ENCODE results near the gene SHB.
"Not testable (repeated sequence)": the region's sequence is repeated elsewhere in the genome, so short reads cannot be mapped to it uniquely, and the experiment has no call there.

SHB gene

DNA sequence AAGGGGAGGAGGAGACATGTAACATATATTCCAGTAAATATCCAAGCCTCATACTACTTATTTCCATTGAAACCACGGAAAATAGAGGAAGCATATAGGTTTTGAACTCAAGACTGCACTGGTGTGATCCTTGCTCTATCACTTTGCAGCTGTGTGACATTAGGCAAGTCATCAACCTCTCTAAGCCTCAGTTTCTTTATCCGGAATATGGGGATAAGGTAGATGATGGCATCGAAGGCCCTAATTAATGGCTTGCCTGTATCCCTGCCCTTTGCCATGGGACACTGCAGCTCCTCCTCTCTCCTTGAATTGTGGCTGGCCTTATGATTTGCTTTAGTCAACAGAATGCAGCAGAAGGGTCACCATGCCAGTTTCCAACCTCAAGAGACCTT, 6.9 kb downstream of the SHB start:
- DNase-seq, result no peak

DNA sequence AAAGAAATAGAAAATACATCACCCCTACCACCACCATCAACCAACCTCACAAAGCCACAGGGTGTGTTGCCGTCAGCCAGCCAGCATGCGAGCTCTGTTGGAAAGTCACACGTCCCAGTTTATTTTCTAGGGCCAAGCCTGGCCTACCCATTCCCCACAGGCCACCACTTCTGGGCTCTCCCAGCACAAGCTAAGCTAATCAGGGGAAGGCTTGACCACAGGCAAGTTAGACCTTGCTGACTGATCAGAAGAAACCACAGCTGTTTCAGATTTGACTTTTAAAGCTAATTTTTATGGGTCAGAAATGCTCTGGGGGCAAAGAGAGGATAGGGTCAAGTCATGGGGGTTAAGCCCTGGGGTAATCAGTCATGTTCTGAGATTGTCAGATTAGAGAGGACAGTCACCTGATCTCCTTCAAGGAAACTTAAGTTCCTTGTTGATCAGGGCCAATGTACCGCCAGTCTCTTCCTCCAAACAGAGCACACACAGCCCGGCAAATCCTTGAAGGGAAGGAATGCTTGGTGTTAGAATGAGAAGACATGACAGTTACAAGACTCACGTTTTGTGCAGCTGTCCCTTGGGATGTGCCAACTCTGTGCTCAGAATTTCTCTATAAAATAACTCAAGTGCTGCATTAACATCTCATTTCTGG, 7.6 kb downstream of the SHB start:
- DNase-seq, result no peak

DNA sequence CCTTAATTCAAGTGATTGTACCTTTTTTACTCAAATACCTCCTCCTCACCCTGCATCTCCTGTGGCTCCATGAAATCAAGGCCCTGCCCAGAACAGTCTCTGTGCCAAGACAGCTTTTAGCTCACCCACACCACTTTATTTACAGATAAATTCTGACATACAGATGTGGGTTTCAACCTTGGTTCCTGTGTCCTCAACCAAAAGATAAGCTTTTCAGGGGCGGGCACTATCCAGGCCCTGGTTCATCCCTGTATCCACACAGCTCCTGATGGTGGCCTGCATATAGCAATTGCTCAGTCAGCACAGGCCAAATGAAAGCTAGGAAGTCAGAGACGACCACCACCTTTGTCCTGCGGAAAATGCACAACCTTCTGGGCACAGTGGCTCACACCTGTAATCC, 8.3 kb downstream of the SHB start:
- DNase-seq, result no peak

DNA sequence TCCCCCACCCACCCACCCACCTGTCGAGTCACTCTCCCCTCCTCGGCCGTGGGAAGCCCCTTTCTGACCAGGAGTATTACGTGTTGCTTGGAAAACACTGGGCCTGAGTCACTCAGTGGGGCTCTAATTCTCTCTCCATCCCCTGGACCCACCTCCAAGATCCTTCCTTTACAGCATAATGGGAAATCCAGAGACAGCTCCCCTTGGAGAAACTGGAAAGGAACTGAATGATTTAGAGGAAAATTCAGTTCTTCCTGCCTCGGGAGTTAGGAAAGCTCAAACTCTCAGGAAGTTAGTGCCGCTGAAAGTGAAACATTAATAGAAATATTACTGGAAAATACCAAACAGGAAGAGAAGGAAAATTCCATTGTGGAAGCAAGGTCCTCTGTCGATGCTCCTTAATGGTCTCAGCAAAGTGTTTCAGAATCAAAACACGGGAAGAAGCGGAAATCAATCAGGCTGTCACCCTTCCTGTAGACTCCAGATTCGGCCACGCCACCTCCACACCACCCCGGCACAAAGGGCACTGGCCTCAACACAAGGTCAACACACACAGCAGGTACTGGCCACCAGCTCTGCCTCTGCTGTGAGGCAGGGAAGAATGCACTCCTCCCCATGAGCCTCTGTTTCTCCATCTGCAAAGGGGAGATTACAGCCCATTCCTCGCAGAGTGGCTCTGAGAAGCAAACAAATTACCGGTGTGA, 9.6 kb downstream of the SHB start:
- no peak for DNase-seq

DNA sequence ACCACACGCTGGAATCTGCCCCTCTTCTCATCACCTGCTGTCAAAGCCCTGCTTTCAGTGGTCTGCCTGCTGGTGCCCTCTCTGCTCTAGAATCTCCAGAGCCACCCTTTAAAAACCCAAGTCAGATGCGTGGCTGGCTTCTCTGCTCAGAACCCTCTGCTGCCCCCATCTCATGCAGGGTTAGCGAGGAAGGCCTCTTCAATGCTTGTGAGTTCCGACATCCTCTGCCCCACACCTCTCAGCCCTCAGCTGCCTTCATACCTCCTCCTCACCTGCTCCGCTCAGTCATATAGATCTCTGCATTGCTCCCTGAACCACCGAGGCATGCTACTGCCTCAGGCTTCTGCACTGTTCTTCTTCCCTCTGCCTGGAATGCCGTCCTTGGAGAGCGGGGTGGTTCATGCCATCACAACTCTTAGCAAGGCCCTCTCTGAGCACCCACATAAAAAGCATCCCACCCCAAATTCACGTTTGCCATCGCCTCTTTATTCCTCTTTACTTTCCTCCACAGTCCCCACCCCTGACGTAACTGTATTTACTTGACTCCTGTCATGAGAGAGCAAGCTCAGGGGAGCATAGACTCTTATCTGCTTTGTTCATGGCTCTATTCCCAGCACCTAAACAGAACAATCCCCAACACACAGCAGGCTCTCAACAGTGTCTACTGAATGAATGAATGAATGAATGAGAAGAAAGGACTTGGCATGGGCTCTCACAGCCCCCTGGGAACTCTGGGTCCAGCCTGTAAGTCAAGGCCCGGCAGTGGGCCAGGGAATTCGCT, 10.4 kb downstream of the SHB start:
- no peak for DNase-seq

DNA sequence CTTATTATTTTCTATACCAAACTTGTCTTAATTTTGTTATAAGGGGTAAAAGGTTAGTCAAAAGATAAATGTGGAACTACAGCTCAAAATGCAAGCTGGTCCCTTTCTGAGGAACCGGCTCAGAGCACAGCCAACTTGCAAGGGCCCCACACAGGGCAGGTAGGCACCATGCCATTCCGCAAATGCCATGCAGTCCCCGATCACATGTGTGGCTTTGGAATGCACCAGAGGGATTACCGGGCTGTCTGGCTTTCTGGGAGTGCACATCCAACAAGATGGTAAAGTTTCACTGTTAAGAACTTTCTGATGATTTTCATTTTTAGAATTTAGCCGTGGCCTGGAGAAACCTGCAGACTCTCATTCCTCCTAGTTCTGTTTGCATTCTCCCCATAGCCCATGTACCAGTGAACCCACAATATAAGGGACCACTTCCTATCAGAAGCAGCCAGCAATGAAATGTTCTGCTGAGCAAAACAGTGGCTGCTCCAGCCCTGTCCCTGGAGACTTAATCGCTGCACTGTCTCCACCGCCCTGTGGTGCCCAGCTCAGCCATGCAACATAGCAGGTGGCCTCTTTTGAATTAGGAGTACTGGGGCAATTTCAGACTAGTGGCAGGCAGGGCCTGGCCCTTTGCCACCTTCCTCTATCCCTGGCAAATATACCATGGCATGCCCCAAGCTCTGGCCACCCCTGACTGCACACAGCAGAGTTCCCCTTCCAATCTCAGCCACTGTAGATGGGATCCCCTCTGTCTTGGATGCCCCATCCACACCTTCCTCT, 11.4 kb downstream of the SHB start:
- no peak for DNase-seq

DNA sequence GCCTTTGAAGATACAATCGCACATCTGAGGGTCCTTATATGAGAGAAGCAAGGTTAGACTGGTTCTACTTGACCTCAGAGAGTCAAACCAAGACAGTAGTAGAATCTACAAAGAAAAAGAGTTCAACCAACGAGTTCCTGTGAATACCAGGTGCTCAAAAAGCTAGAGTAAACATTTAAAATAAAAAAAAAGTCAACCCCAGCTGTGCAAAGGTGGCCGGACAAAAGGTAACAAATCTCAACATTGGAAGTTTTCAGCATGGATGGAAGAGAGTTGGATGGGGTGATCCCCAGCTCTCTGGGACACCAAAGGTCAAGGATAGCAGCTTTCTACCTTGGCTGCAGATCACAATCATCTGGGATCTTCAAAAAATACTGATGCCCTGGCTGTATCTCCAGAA, 14.4 kb downstream of the SHB start:
- DNase-seq, result no peak

DNA sequence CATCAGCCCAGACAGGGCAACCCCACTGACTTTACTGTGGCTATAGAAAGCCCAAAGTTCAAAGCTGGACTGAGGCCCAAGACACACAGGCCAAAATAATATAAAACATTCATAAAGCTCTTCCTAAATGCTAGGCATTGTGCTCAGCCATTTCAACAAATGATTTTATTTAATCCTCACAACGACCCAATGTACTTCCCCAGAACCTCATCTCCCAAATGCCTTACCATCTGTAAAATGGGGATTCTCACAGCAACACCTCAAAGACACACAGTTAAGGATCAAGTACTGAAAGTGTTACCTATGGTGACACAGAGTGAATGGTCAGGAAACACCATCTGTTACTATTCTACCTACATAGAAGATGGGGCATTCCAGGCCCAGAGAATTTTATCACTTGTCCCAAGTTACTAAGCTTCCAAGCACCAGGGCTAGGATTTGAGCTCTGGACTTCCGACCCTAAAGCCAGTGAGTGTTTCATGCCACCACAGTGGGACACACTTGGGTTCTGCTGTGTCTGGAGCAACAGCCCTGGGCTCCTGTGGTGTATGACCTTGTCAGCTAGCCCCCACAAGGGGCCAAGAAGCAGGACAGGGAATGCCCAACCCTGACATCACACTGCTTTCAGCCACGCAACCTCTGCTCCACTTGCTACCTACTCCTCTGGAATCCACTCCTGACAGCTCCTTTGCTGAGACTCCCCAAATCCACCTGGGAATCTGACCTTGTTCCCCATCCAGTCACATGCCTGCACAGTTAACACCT, 15.1 kb downstream of the SHB start:
- no peak for DNase-seq

DNA sequence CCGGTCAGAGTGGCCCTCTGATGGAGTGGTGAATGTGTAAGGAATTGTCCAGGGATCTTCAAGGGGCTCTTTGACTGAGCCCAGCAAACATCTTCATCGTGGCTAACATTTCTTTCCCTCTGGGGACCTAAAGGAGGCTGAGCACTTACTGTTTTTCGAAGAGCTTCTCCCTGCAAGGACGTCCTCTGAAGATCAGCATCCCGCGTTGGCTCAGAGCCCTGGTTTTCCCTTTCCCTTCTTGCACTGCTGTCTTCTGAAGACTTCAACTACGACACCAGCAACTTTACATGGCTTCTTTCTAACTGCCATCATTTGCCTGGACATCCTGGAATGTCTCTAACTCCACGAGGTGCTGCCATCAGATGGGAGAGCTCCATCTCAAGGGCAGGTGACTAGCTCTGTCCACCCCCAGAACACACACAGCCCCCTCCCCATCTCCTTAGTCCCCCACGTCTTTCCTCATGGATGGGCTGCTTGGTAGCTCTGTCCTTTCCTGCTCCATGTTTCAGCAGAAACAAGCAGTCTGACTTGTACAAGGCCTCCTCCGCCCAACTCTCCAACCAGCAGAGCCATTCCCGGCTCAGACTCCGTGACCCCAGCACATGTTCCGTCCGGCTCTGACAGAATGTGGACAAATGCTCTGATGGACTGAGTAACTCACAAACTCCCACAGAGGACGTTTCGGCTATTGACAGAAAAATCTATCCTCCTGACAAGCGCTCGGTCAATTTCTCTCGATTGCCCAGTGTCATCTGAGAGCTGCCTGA, 17.1 kb downstream of the SHB start:
- no peak for DNase-seq

DNA sequence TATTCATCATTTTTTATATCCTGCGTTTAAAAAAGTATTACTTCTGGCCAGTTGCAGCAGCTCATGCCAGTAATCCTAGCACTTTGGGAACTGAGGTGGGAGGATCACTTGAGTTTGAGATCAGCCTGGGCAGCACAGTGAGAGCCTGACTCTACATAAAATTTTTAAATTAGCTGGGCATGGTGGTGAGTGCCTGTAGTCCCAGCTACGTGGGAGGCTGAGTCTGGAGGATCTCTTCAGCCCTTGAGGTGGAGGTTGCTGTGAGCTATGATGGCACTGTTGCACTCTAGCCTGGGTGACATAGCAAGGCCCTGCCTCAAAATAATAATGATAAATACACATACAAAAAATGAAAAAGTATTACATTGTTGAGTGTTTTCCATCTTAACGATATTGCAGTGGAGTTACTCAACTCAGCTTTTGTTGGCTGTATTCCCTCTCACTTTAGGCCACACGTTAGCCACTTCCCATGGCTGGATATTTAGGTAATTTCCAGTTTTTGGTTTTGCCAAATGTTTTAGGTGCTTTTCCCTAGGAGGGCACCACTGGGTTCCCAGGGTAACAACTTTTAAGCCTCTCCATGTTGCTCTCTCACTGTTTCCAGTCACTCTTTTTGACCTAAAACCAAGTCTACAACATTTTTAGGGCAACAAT, 20.6 kb downstream of the SHB start:
- DNase-seq, result no peak

DNA sequence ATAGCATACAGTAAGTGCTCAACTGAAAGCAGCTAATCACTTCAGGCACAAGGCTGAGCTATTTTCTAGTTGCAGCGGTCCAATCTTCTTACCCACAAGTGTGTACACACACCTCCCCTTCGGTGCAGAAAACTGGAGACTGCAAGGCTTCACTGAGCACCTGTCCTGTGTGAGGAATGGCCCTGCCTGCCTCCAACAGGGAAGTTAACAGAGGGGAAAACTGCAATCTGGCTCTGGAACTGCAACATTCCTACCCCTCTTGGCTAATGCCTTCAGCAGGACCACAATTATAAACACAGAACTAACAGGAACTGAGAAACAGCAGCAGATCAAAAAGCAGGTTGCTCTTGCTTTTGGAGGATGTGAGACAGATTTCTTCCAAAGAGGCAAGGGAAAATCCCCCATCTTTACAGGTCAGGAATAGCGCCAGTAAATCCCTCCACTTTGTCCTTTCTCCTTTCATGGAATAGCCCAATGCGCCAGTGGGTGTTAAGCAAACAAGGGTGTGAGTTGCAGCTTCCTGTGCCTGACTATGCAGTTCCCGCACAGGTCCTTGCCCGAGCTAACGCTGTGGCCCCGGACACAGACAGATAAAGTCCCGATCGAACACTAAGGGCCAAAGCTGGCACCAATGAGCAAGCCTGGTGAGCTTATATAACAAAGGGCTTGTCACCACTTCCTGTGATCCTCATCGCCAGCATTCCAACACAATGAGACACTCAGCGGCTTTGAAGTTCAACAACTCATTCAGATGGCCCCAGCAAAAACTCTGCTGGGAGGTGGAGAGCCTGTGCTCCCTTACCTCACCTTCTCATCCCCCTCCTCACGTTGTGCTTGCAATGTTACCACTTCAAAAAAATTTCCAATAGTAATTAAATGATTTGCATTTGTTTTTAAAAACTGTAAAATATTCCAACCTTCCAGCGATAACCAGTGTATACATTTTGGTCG, 21.5 kb downstream of the SHB start:
- DNase-seq, result no peak

DNA sequence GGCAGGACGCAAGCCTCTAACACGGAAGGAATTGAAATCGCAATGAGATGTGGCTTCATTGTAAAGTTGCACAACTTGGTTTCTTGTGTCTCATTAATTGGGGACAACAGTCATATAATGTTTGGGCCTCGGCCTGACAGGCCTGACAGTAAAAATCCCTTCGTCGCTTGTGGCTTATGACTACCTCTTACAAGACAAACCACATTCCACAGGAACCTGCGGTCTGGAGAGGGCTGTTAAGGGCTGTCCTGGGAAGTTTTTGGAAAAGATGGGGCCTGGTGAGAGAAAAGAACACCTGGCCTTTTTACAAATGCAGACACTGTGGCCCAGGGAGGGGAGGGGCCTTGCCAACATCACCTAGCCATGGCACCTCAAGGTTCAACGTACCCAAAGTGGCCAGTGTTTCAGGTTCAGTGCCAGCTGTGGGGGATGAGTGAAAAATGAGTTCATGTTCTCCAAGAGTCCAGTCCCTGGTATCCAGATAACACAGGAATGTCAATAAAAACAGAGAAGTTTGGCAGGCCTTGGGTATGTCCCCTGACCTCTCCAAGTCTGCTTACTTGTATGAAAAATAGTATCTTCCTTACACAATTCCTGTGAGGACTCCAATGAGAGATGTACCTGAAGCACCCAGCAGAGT, 22.2 kb downstream of the SHB start:
- no peak for DNase-seq

DNA sequence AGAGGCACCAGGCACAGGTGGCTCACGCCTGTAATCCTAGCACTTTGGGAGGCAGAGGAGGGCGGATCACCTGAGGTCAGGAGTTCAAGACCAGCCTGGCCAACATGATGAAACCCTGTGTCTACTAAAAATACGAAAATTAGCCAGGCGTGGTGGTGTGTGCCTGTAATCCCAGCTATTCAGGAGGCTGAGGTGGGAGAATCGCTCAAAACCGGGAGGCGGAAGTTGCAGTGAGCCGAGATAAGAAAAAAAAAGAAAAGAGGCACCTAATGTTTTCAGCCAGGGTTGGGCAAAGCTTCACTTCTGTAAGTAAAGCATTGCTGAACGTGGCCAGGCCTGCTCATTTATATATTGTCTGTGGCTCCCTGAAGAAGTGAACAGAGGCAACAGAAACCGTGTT, 23.1 kb downstream of the SHB start:
- not testable (repeated sequence) for DNase-seq

DNA sequence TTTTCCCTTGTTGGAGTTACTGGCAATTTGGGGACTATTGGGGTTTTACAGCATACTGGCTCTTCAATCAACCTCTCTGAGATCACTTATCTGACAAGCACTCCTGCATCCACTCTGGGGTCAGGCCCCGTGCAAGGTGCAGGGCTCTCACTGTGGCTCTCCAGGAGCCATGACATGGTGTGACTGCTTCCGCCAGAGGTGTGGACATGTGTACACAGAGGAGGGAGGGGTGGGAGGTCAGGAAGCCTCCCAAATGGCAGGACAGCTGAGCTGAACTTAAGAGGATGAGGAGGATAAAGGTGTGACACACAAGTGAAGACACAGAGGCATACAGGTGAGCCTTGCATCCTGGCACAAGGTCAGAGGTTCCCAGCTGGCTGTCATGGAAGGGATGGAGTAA, 24.3 kb downstream of the SHB start:
- DNase-seq, result no peak

DNA sequence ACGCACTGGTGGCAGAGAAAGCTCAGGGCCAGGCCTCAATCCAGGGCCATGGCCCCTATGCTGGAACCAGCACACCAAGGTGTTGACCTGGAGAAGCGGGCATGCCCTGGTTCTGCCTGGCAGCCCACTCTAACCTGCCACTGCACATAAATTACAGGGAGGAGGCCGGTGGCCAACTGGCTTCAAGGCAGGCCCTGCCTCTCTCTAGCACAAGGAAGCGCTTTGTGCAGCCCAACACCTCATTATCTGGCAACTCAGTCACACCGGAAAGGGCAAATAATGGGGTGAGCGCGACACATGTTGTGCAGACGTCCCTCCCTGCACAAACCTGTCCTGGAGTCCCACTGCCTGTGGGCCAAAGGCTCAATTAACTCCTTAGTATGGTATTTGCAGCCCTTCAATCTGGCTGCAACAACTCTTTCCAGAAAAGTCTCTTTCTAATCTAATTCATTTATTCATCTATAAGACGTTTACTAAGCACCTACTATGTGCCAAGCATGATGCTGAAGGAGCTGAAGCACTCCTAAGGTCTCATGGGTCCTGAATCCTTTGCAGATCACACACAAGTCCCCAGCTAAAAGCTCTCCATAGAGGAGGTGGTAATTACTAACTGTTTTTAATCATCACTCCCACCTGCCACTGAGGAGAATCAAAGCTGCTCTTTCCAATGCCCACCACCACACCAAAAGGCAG, 24.9 kb downstream of the SHB start:
- DNase-seq, result no peak

DNA sequence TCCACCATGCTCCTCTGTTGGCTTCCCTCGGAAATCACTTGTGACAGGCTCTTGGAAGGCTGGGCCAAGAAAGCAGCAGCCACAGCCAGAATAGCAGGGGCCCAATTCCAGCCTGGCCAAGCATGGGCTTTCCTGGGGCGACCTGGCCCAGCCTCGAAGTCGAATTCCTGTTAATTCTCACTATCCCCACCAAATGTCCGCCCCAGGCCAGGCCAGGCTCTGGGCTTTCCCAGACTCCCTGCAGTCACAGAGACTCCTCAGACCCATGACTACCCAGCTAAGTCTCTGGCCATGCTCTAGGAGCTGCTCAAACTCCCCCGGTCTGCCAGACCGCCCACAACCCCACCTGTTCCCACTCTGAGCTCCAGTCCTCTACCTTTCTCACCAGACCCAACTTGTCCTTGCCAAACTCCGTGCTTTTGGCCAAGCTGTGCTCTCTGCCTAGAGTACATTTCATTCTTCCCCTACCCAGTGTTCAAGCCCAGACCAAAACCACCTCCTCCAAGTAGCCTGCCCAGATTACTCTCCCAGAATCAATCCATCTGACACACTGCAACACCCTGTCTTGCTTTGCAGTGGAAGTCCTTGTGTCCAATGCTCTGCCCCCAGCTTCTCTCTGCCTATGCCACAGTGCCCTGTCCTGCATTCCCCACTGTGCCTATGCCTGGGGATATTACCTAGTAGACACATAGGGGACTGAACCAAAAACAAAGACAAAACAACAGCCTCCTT, 26.2 kb downstream of the SHB start:
- no peak for DNase-seq

DNA sequence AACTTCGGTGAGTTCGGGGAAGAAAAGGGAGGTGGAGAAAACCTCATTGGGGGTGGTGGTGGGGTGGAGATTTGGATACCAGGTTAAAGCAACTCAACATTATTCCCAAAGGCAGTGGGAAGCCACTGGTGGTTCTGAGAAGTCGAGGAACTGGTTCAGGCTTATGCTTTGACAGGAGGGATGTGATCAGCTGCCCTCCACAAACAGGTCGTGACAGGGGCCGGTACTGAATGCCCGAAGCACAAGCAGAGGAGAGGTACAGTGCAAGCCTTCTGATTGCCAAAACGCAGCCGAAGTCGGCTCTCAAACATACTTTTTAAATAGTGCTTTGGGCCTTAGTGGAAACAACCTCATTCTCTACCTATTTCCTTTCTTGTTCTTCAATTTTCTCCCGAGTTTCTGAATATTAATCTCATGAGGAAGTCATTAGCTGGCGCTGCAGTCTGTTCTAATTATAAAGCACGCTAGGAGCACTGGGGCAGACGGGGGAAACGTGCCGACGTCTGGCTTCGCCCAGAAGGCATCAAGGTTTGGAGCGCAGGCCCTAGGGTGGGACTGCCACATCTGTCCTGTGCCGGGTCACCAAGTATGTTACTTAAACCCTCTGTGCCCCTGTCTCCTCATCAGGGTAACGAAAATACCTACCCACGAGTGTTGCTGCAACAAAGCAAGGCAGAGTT, 27.3 kb downstream of the SHB start:
- DNase-seq, result no peak
